PC-3 (cell line): ENCODE data around the gene PCDHA1. TPM values are rescaled to one million over a fixed set of nuclear protein-coding genes. Genes with fewer than 3 reads are reported as not detected.

ENCODE experiments used
- ATAC-seq: fragments of 200-7000 bp; cut with Tn5 transposase; 2 replicates; pipeline ENCODE4 v1.9.1; 2020; ENCODE audit warnings: mild to moderate bottlenecking, moderate library complexity
- BruUV-seq: library from RNA; stranded (reverse); fragments of 400-500 nt; replicated peaks from 2 replicates; lab custom pipeline; 2021; lab: Mats Ljungman, UMichigan
- CTCF ChIA-PET: fragments of 300-600 bp; sonication (Branson Sonifier 250); formaldehyde crosslinking; loops from one replicate; lab custom pipeline; 2022; ENCODE audit warnings: antibody characterized with exemption; lab: Charles Lee
- POLR2A ChIA-PET: fragments of 300-600 bp; sonication (Branson Sonifier 250); formaldehyde crosslinking; loops from one replicate; lab custom pipeline; 2022; ENCODE audit warnings: antibody characterized with exemption; ENCODE audit not compliant: unreplicated experiment; lab: Charles Lee
- DNase-seq: peaks from one replicate; pipeline ENCODE4 v3.0.0-alpha.2; 2015
- H2AFZ ChIP-seq: fragments of 300-600 bp; sonication (generic); 2 replicates; pipeline ENCODE4 v1.6.0; 2016; ENCODE audit warnings: antibody characterized with exemption, low read length
- H3F3A ChIP-seq: fragments of 300-600 bp; sonication (generic); one replicate; pipeline ENCODE4 v1.6.0; 2017; ENCODE audit warnings: antibody characterized with exemption, low read length, control low read depth, mild to moderate bottlenecking; ENCODE audit not compliant: unreplicated experiment
- H3K27ac ChIP-seq: fragments of 300-600 bp; sonication (generic); 2 replicates; pipeline ENCODE4 v1.5.1; 2016; ENCODE audit warnings: mild to moderate bottlenecking, low read length
- H3K27me3 ChIP-seq: fragments of 300-600 bp; sonication (generic); 2 replicates; pipeline ENCODE4 v1.6.1; 2016; ENCODE audit warnings: low read length, mixed read lengths
- H3K36me3 ChIP-seq: fragments of 300-600 bp; sonication (generic); 2 replicates; pipeline ENCODE4 v1.6.1; 2016; ENCODE audit warnings: low read depth, mixed run types, low read length, mixed read lengths
- H3K4me1 ChIP-seq: fragments of 300-600 bp; sonication (generic); 2 replicates; pipeline ENCODE4 v1.5.1; 2016; ENCODE audit warnings: low read length; ENCODE audit not compliant: insufficient read depth
- H3K4me2 ChIP-seq: fragments of 300-600 bp; sonication (generic); 2 replicates; pipeline ENCODE4 v1.6.0; 2016; ENCODE audit warnings: low read length
- H3K4me3 ChIP-seq: fragments of 300-600 bp; sonication (generic); 2 replicates; pipeline ENCODE4 v1.5.1; 2016; ENCODE audit warnings: mild to moderate bottlenecking, low read length, mixed read lengths
- H3K79me2 ChIP-seq: fragments of 300-600 bp; sonication (generic); 2 replicates; pipeline ENCODE4 v1.6.1; 2017; ENCODE audit warnings: low read length, mixed read lengths
- H3K9ac ChIP-seq: fragments of 300-600 bp; sonication (generic); 2 replicates; pipeline ENCODE4 v1.6.0; 2016; ENCODE audit warnings: mild to moderate bottlenecking, low read length
- H3K9me2 ChIP-seq: fragments of 300-600 bp; sonication (generic); replicated peaks from 2 replicates; pipeline ENCODE4 v1.6.1; 2016; ENCODE audit warnings: mixed run types, low read length, mixed read lengths
- H3K9me3 ChIP-seq: fragments of 300-600 bp; sonication (generic); 2 replicates; pipeline ENCODE4 v1.6.1; 2016; ENCODE audit warnings: low read length, mixed read lengths
- H4K20me1 ChIP-seq: fragments of 300-600 bp; sonication (generic); 2 replicates; pipeline ENCODE4 v1.6.1; 2016; ENCODE audit warnings: low read length, mixed read lengths
- CTCF ChIP-seq: fragments of 300-600 bp; sonication (generic); conservative IDR thresholded peaks from 2 replicates; pipeline ENCODE4 v1.5.1; 2017; ENCODE audit warnings: antibody characterized with exemption, low read depth, mild to moderate bottlenecking, low read length
- EZH2 ChIP-seq: fragments of 300-600 bp; sonication (generic); IDR thresholded peaks from one replicate; pipeline ENCODE4 v1.6.1; 2017; ENCODE audit warnings: antibody characterized with exemption, mild to moderate bottlenecking, low read length; ENCODE audit not compliant: unreplicated experiment
- EZH2phosphoT487 ChIP-seq: fragments of 300-600 bp; sonication (generic); IDR thresholded peaks from 2 replicates; pipeline ENCODE4 v1.6.1; 2018; ENCODE audit warnings: mild to moderate bottlenecking, antibody characterized with exemption, low read length, borderline replicate concordance
- intact Hi-C: fragments of 100-400 bp; cut with micrococcal nuclease; formaldehyde crosslinking; loops from 2 replicates; pipeline ENCODE4 v1.9.0; 2023
- total RNA-seq: library from RNA; depleted of rRNA; stranded (reverse); fragments of >200 nt; gene quantifications from 2 replicates; pipeline ENCODE4 v1.2.3, GENCODE V29; 2014

Gene PCDHA1
- total RNA-seq, 1 experiment from 2014 or later, result not detected

- no peaks in the 10 kb centered on the region for H3K9me3 ChIP-seq
- no peaks in the 10 kb centered on the region for H3K79me2 ChIP-seq
- DNase-seq (no peak), ATAC-seq (no peak)
- no peaks in the 10 kb centered on the region for H3K9me2 ChIP-seq
- H3K4me1 ChIP-seq, result peaks cover 7% of the 10 kb centered on the region; the same call in 1 of the 2 replicates
- H2AFZ ChIP-seq, result no peak overlapping the region
- no peaks in the 10 kb centered on the region for H3F3A ChIP-seq
- no peak for TF ChIP-seq EZH2
- no peak for TF ChIP-seq EZH2phosphoT487
- no peak for TF ChIP-seq CTCF
- POLR2A ChIA-PET, result no interaction called here
- CTCF ChIA-PET, result no interaction called here
- no peaks in the 10 kb centered on the region for H3K27me3 ChIP-seq
- no peak overlapping the region for H3K4me3 ChIP-seq
- intact Hi-C loops, result no loop called here
- no peaks in the 10 kb centered on the region for H3K36me3 ChIP-seq
- BruUV-seq, result no TSS peak
- no peaks in the 10 kb centered on the region for H4K20me1 ChIP-seq
- H3K4me2 ChIP-seq, result no peak overlapping the region
- H3K9ac ChIP-seq, result no peak overlapping the region
- H3K27ac ChIP-seq, result no peak overlapping the region
Observed at GRCh38 chr5:140951636-140952035, 165.7 kb downstream of the PCDHA1 start.

GRCh38 chr5:140953234-140953633 is 167.3 kb downstream of the PCDHA1 start:
- Histone ChIP-seq H3K9me3 (no peaks in the 10 kb centered on the region), H2AFZ (no peak overlapping the region), H3K27ac (no peak overlapping the region), H3K9ac (no peak overlapping the region), H3K4me2 (no peak overlapping the region), H3K4me1 (no peaks in the 10 kb centered on the region), H3K4me3 (no peak overlapping the region), H3K9me2 (no peaks in the 10 kb centered on the region), H3K79me2 (no peaks in the 10 kb centered on the region), H3K27me3 (no peaks in the 10 kb centered on the region), H3K36me3 (no peaks in the 10 kb centered on the region), H4K20me1 (no peaks in the 10 kb centered on the region), H3F3A (no peaks in the 10 kb centered on the region)
- ATAC-seq, result no peak
- BruUV-seq, result no TSS peak
- intact Hi-C loops, result no loop called here
- no peak for DNase-seq
- POLR2A ChIA-PET, result no interaction called here
- CTCF ChIA-PET, result no interaction called here
- TF ChIP-seq CTCF, result no peak
- no peak for TF ChIP-seq EZH2phosphoT487
- TF ChIP-seq EZH2, result no peak

- DNase-seq (no peak), ATAC-seq (no peak)
- TF ChIP-seq EZH2phosphoT487, result no peak
- no peak for TF ChIP-seq CTCF
- no peak for TF ChIP-seq EZH2
- CTCF ChIA-PET, result no interaction called here
- no peaks in the 10 kb centered on the region for H3K9me2 ChIP-seq
- no peaks in the 10 kb centered on the region for H4K20me1 ChIP-seq
- no peaks in the 10 kb centered on the region for H3F3A ChIP-seq
- H3K4me2 ChIP-seq, result no peak overlapping the region
- POLR2A ChIA-PET, result no interaction called here
- H3K27me3 ChIP-seq, result no peaks in the 10 kb centered on the region
- peaks cover 10% of the 10 kb centered on the region; the same call in 1 of the 2 replicates for H3K4me1 ChIP-seq
- H3K36me3 ChIP-seq, result no peaks in the 10 kb centered on the region
- intact Hi-C loops, result no loop called here
- no peak overlapping the region for H3K9ac ChIP-seq
- no peak overlapping the region for H2AFZ ChIP-seq
- H3K9me3 ChIP-seq, result no peaks in the 10 kb centered on the region
- H3K79me2 ChIP-seq, result peaks cover 4% of the 10 kb centered on the region; the same call in 1 of the 2 replicates
- H3K4me3 ChIP-seq, result no peak overlapping the region
- H3K27ac ChIP-seq, result no peak overlapping the region
- BruUV-seq, result no TSS peak
Observed at GRCh38 chr5:140962190-140962589, 176.2 kb downstream of the PCDHA1 start.
